Measurements from ENCODE around the gene PCDH15. TPM values are rescaled to one million over a fixed set of nuclear protein-coding genes. Genes with fewer than 3 reads are reported as not detected.

PCDH15 gene
- total and polyA plus RNA-seq, 2 of the 4 experiments (the other 2 are of a cell fraction), result not detected

DNA sequence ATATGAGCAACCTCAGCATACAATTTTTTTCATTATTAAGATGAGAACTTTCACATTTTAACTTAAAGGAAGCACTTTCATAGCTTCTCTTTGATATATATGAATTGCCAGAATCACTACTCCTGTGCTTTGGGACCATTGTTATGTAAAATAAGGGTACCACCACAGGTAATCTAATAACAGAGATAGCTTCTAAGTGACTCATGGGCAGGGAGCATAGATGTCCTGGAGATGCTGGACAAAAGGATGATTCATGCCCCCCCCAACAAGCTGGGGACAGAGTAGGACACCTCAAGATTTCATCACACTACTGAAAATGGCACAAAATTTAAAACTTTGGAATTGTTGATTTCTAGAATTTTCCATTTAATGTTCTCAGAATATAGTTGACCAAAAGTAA, 641.1 kb downstream of the PCDH15 start:
- H3K9me3 ChIP-seq (ENCODE audit: control insufficient read depth, insufficient read depth, low read length), result no peaks in the 10 kb centered on the region
- no peak overlapping the region for H2BK5ac ChIP-seq (ENCODE audit: low read depth, low read length, poor library complexity, severe bottlenecking)
- H3K79me1 ChIP-seq (ENCODE audit: low read depth in 1 of 2, low read length in 2 of 2), result no peaks in the 10 kb centered on the region
- H3K14ac ChIP-seq (replicated peaks; ENCODE audit: low read depth, low read length), result no peak overlapping the region
- no peaks in the 10 kb centered on the region for H3K27me3 ChIP-seq (ENCODE audit: control insufficient read depth, insufficient read depth, low read length)
- ChIA-PET CTCF (no interaction called here), POLR2A (ENCODE audit: unreplicated experiment) (no interaction called here)
- H4K91ac ChIP-seq (ENCODE audit: insufficient read depth, low read depth, low read length), result no peak overlapping the region
- H2BK15ac ChIP-seq (ENCODE audit: low read depth, low read length), result no peak overlapping the region
- ATAC-seq (ENCODE audit: low read depth), result no peak
- no peak overlapping the region for H2AFZ ChIP-seq (replicated peaks; ENCODE audit: low read length, poor library complexity)
- H3K18ac ChIP-seq (ENCODE audit: low read depth, low read length), result no peak overlapping the region
- H3K23ac ChIP-seq (ENCODE audit: low read depth, low read length), result no peak overlapping the region
- dilution Hi-C loops (cut with HindIII; ENCODE audit: low sequenced_read_pairs, unreplicated experiment) (no loop called here), in situ Hi-C loops (cut with MboI; ENCODE audit: low sequenced_read_pairs) (no loop called here), intact Hi-C loops (cut with micrococcal nuclease) (no loop called here)
- no peaks in the 10 kb centered on the region for H3K36me3 ChIP-seq (ENCODE audit: control insufficient read depth, insufficient read depth, low read length)
- H2AK5ac ChIP-seq (ENCODE audit: low read depth, low read length), result no peak overlapping the region
- no peak overlapping the region for H3K4me2 ChIP-seq (ENCODE audit: low read depth, low read length)
- no peak overlapping the region for H3K9ac ChIP-seq (ENCODE audit: low read depth, low read length)
- H2BK20ac ChIP-seq (ENCODE audit: low read depth, low read length), result no peak overlapping the region
- DNase-seq, result no peak
- TF ChIP-seq MAFK (IDR thresholded peaks at IDR 0.05; ENCODE audit: low read depth, low read length) (no peak), MXI1 (IDR thresholded peaks at IDR 0.05; ENCODE audit: borderline replicate concordance, low read depth, low read length) (no peak), BHLHE40 (IDR thresholded peaks at IDR 0.05; ENCODE audit: low read depth, low read length) (no peak), POLR2A (IDR thresholded peaks at IDR 0.05; ENCODE audit: low read depth, low read length) (no peak), RFX5 (IDR thresholded peaks at IDR 0.05; ENCODE audit: low read depth, low read length) (no peak), CEBPB (IDR thresholded peaks at IDR 0.05; ENCODE audit: low read depth, low read length) (no peak), NFE2L2 (IDR thresholded peaks at IDR 0.05; ENCODE audit: low read depth, low read length) (no peak), RCOR1 (IDR thresholded peaks at IDR 0.05; ENCODE audit: insufficient replicate concordance, low read length) (no peak), SMC3 (IDR thresholded peaks at IDR 0.05; ENCODE audit: low read depth, low read length) (no peak)
- TF ChIP-seq, protein P1, sequence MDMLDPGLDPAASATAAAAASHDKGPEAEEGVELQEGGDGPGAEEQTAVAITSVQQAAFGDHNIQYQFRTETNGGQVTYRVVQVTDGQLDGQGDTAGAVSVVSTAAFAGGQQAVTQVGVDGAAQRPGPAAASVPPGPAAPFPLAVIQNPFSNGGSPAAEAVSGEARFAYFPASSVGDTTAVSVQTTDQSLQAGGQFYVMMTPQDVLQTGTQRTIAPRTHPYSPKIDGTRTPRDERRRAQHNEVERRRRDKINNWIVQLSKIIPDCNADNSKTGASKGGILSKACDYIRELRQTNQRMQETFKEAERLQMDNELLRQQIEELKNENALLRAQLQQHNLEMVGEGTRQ (IDR thresholded peaks at IDR 0.05; ENCODE audit: low read depth, low read length), result no peak
- TF ChIP-seq, protein P2, sequence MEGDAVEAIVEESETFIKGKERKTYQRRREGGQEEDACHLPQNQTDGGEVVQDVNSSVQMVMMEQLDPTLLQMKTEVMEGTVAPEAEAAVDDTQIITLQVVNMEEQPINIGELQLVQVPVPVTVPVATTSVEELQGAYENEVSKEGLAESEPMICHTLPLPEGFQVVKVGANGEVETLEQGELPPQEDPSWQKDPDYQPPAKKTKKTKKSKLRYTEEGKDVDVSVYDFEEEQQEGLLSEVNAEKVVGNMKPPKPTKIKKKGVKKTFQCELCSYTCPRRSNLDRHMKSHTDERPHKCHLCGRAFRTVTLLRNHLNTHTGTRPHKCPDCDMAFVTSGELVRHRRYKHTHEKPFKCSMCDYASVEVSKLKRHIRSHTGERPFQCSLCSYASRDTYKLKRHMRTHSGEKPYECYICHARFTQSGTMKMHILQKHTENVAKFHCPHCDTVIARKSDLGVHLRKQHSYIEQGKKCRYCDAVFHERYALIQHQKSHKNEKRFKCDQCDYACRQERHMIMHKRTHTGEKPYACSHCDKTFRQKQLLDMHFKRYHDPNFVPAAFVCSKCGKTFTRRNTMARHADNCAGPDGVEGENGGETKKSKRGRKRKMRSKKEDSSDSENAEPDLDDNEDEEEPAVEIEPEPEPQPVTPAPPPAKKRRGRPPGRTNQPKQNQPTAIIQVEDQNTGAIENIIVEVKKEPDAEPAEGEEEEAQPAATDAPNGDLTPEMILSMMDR (conservative IDR thresholded peaks at IDR 0.05; ENCODE audit: low read depth, low read length), result no peak
- no peak overlapping the region for H2AK9ac ChIP-seq (replicated peaks; ENCODE audit: low read depth, low read length, poor library complexity)
- H4K20me1 ChIP-seq (ENCODE audit: insufficient read depth, low read length), result no peaks in the 10 kb centered on the region
- H3K4me3 ChIP-seq (ENCODE audit: insufficient read depth, low read depth, low read length), result no peak overlapping the region
- no peak overlapping the region for H3K27ac ChIP-seq (ENCODE audit: insufficient read depth, low read length)
- H2BK120ac ChIP-seq (ENCODE audit: low read depth, low read length), result no peak overlapping the region
- no peak overlapping the region for H4K5ac ChIP-seq (ENCODE audit: low read depth, low read length)
- no peak overlapping the region for H3K56ac ChIP-seq (ENCODE audit: extremely low read depth, insufficient read depth, low read length)
- H3K9me1 ChIP-seq (ENCODE audit: insufficient read depth, low read length), result no peaks in the 10 kb centered on the region
- no peak overlapping the region for H4K8ac ChIP-seq (ENCODE audit: low read depth in 2 of 2, low read length in 2 of 2)
- BruUV-seq (replicated peaks), result no TSS peak
- H3K4ac ChIP-seq (ENCODE audit: low read depth, low read length), result no peak overlapping the region
- H3K4me1 ChIP-seq (ENCODE audit: control insufficient read depth, insufficient read depth, low read length), result no peaks in the 10 kb centered on the region

Data from IMR-90 (cell line).